Fibroblast of skin of abdomen (primary cell): Measurements from ENCODE around the gene TMEM187.
A peak's percentile ranks its signal among the peaks of the same experiment; 100 is the strongest.

Experiments used
- DNase-seq: peaks from one replicate; pipeline ENCODE4 v3.0.0-alpha.2; 2013

TMEM187 gene

DNA sequence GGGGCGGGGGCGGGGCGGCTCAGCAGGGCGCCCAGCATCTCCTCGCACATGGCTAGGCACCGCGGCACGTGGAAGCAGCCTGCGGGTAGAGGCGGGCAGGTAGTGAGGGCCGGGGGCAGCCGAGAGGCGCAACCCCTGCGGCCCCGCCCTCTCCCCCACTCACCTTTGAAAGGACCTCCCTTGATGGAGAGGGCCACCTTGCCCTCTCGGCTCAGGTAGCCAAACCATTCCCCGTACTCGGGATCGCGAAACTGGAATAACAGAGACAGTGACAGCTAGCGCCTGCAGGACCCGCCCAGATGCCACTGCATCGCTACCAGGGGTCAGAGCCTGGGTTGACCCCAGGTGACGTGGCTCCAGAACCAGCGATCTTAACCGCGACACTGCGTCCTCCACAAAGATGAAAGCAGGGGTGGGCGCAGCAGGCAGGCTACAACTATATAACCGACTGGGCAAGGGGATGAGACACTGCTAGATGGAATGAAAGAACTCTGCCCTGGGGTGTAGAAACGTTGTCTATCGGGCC is 37.2 kb upstream of the TMEM187 start:
- DNase-seq: no peak

- no peak for DNase-seq
These were observed 35.5 kb upstream of the TMEM187 start for GRCh38 chrX:153937056-153937455.

DNA sequence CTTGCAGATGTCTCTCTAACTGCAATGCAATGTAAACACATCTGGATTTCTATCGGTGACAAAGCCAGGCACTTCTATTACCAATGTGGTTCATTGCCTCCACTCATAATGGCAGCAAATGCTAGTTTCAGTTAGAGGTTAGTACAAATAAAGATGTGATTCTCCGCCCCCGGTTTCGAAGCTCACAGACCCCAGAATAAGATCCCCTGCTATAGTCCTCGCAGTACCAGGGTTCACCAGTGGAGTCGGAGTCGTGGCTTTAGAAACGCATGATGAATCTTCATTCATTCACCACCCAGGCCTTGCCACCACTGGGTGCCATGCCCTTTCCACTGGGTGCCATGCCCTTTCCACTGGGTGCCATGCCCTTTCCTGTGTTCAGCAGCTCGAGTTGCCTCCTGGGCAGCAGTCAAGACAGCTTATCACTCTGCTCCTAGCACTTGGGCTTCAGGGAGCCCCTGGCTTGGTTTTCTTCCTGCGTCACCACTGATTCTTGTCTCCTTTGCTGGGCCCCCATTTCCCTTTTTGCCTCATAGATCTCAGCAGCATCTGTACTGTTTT is 34.2 kb upstream of the TMEM187 start:
- no peak for DNase-seq

DNA sequence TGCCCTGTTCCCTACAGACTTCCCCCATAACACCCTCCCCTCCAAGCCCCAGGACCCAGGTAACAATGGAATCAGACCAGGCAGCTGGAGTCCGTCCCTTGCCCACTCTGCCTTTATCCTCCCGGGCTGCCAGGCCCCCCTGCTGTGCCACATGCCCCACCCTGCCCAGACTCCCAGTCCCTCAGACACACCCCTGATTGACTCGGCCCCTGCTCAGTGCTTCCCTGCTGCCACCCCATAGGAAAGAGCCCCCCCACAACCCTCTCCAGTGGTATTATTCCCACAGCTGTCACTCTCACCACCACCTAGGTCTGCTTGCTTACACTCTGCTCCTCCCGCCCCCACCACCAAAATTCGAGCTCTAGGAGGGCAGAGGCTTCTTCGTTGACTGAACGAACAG is 33.0 kb upstream of the TMEM187 start:
- DNase-seq: no peak

- no peak for DNase-seq
These were observed 31.0 kb upstream of the TMEM187 start for GRCh38 chrX:153941336-153942252.

DNA sequence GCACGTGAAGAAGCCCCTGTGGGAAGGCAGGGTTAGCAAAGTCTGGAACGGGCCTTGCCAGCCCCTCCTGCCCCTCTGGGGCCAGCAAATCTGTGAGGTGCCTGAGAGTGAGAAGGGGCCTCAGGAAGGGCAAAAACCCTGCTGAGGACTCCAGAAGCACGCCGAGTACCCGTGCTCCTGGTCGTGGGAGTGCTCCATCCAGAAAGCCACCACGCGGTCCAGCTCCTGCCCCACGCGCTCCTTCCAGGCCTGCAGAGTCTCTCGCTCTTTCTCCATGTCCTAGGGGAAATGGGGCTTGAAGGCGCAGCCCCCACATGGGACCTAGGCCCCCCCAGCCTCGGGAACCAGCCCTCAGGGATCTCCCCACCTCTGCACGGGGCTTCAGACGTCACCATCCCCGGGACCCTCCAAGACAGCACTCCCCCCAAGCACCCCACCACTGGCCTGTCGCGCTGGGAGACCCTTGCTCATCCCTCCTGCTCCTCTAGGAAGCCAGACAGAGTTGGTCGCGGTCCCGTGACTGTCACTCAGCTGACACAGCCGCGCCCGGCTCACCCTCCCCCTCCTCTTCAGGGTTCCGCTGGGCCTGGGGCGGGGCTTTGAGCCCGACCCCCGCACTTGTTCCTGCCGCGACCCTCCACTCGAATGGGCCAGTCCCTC is 28.3 kb upstream of the TMEM187 start, which contains the start of gene RENBP:
Gene RENBP, minus strand, starts transcription at position 504 of the 660 bp plus-strand sequence. Its CDS starts 33 bp downstream, at position 471.
- no peak for DNase-seq

DNA sequence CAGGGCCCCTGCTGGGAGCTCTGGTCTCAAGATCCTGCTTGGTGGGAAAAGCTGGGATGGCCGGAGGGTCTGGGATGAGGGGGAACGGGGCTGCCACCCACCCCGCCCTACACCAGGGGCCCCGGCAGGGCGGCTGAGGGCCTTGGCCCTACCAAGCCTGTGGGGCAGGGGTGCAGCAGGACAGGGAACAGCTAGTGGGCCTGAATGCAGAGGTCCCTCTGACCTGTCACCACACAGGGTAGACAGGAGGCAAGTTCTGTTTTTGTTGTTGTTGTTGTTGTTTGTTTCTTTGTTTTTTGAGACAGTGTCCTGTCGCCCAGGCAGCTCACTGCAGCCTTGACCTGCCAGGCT is 27.8 kb upstream of the TMEM187 start:
- DNase-seq: no peak

GRCh38 chrX:153945956-153946943 is 26.3 kb upstream of the TMEM187 start:
- DNase-seq: no peak

DNA sequence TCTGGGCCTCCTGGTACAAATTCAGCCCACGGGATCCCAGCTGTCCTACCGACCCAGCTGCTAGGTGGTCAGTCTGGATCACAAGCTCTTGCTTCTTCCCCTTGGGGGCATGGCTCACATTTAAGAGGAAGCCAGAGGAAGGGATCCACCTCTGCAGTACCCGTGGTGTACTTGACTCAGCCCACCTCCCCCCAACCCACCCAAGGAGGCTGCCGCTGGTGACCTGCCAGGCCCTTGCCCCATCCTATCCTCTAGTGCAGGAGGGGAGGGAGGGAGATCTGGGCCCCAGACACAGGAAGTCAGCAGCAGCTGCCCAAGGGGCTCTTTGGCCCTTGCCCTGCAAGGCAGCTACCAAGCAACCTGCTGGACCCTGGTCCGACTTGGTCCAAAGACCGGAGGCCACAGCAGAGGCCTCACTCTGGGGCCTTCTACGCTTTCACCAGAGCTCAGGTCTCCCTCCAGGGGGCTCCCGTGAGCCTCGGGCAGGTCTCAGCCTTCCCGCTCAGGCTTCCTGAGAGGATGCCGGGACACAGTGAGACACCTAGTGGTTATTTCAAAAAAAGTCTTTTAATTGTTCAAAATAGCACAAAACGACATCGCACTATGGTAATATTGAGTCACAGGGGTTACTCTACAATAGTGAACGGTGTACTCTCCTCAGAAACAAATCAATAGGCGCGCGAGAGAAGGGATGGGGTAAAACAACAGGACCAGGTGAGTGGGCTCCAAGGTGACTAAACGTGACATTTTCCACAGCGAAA is 25.4 kb upstream of the TMEM187 start:
- peak; percentile 74 for DNase-seq

DNA sequence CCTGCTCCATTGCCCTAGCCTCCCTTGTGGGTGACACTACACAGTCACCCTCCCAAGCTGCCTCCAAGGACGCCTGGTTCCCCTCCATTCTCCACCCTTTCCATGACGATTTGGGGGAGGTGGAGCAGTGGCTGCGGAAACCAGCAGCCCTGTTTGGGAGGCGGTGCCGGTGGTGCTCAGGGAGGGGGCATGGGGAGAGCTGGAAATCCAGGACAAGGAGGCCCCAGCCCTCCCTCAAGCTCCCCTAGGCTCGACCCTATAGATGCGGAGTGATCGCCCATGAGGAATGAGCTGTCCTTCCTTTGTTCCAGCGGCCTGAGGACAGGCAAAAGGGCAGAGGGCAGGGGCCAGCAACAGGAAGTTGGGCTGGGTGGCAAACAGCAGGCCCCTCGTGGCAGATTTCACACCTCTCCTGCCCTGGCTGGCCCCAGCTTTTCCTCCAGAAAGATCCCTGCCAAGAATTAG is 24.5 kb upstream of the TMEM187 start:
- DNase-seq: no peak

GRCh38 chrX:153948847-153949805 is 23.4 kb upstream of the TMEM187 start:
- DNase-seq: no peak

GRCh38 chrX:153950127-153950526 is 22.4 kb upstream of the TMEM187 start:
- no peak for DNase-seq

DNA sequence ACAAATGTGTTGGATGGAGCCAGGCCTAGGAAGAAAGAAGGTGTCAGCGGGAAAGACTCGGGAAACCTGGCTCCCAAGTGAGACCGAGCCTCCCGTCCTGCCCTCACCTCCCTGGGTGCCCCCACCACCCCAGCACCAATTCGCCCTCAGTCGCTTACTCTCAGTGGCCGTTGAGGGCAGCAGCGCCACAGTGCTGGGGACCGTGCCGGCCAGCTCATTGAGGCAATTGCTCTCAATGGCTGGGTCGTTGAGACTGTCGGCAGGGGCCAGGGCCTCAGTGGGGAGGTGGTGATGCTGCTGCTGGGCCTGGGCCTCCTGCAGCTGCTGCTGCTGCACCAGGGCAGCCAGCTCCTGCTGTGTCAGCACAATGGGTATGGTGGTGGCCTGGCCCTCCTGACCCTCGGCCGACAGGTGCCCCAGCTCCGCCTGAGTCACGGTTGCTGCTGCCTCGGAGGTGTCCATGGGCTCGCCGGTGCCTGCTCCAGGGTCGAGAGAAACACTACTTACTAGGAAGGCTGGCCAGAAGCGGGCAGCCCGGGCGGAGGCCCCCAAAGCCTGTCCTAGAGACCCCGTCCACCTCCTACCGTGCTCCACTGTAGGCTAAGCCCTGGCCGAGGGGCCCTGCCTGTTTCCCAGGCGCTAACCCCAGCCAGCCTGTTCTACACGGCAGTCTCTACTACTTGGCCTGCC is 20.7 kb upstream of the TMEM187 start:
- no peak for DNase-seq

DNA sequence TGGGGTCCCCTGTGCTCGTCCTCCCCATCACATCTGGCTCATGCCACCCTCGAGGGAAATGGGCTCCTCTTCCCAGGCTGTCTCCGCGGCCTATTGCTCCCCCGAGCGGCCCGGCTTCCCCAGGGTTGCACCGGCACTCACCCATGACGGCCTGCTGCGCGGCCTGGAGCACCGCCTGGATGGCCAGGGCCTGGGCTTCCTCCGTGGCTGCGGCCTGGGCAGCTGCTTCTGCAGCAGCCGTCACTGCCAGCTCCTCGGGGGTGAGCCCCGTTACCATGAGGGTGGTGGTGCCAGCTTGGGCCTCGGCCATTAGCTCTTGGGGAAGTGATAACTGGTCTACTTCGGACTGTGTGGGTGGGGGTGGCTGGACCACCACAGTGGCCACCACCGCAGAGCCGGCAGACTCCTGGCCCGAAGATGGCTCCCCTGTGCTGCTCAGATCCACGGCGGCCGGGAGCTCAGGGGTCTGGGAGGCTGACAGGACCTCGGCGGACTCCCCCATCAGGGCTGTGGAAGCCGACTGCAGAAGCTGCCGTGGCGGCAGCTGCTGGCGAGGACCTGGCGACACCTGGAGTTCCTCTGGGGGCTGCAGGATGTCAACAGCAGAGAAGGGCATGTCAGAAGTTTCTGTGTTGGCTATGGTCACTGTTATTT is 20.1 kb upstream of the TMEM187 start:
- no peak for DNase-seq

DNA sequence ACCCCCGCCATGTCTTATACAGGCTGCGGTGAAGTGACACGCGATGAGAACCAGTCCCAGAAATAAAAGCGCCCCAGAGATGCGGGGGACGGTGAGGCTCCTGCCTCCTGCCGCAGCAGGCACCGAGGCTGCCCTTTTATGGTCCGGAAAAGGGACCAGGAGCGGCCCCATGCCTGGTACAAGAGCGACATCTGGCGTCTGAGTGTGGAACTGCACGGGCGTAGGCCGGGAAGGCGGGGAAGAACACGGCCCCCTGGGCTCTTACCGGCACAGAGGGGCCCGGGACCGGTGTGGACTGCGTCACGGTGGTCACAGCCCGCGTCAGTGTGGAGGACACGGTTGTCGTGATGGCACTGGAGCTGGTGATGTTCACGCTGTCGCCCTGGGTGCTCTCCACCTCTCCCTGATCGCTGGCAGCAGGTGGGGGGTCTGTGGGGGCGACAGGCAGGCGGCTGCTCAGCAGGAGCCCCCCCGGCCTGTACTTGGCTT is 19.2 kb upstream of the TMEM187 start:
- DNase-seq: peak; percentile 68

DNA sequence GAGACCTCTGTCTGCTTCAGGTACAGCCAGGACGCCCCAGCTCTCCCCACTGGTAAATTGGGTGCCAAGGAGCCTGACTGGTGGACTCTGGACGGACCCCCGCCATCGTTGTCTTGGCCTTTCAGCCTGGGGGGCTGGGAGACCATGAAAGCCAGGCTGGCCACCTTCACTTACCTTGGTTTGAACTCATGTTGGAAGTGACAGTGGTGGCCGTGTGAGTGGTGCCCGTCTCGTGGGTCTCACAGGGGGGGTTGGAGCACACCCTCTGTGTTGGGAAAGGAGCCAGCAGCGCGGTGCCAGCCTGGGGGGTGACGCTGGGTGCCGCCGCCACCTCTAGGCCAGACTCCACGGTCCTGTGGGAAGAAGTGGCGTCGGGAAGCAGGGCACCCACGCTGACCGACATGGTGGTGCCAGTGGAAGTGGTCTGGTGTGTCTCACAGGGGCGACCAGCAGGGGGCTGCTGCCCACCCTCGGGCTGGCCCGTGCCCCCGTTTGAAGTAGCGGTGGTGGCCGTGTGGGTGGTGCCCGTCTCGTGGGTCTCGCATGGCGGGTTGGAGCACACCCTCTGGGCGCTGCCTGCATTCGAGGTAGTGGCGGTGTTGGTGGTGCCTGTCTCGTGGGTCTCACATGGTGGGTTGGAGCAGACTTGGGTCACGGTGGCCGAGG is 18.5 kb upstream of the TMEM187 start:
- DNase-seq: no peak

DNA sequence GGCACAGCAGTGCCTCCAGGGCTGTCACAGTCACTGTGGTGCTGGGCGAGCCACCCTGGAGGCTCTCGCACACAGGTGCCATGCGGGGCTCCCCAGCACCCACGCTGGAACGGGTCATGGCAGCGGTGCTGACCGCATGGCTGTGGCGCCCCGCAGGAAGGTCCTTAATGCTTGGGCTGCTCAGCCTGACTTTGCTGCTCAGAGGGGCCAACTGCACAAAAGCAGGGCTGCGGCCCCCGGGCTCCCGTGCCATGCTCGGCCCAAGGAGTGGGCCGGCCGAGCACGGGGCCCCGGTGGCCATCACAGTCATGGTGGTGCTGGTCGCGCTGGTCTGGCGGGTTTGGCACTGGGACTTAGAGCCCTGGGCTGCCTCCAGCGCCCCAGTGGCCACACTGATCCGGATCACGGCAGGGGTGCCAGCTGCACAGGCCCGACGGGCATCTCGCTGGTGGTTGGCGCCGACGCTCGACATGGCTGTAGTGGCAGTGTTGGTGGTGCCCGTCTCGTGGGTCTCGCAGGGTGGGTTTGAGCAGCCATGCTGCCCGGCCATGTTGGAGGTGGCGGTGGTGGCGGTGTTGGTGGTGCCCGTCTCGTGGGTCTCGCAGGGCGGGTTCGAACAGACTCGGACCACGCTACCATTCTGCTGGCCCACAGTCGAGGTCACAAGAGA is 17.9 kb upstream of the TMEM187 start:
- DNase-seq: no peak
